ENCODE measurements around the gene SAP30BP.

The SAP30BP gene

GRCh38 chr17:75720656-75721462 is 53.7 kb downstream of the SAP30BP start, which contains the start of gene ITGB4 (continued):
- TF ChIP-seq PRDM6 (tag by site-specific recombination; IDR thresholded peaks at IDR 0.05) (no peak), ZNF530 (tag by site-specific recombination; IDR thresholded peaks at IDR 0.05; ENCODE audit: low read depth) (no peak), ZNF561 (tag by site-specific recombination; IDR thresholded peaks at IDR 0.05; ENCODE audit: borderline replicate concordance) (peak; percentile 44; the same call in 1 of the 2 replicates), BCL11B (tag by site-specific recombination; IDR thresholded peaks at IDR 0.05; ENCODE audit: low read depth) (no peak), TRIM28 (IDR thresholded peaks at IDR 0.05; ENCODE audit: borderline replicate concordance, low read length) (no peak), FEZF1 (tag by site-specific recombination; IDR thresholded peaks at IDR 0.05) (no peak), ZNF202 (tag by site-specific recombination; IDR thresholded peaks at IDR 0.05; ENCODE audit: borderline replicate concordance) (no peak), ZBTB21 (tag by site-specific recombination; IDR thresholded peaks at IDR 0.05) (no peak), ZNF362 (tag by site-specific recombination; IDR thresholded peaks at IDR 0.05) (no peak), ZNF311 (tag by site-specific recombination; IDR thresholded peaks at IDR 0.05; ENCODE audit: borderline replicate concordance) (no peak), ZNF19 (tag by site-specific recombination; IDR thresholded peaks at IDR 0.05; ENCODE audit: low read depth) (no peak), GLIS2 (tag by site-specific recombination; IDR thresholded peaks at IDR 0.05) (0 out of 2 replicates have a peak, but pooled peaks have one; percentile 9), KLF8 (tag by site-specific recombination; IDR thresholded peaks at IDR 0.05) (no peak), ZSCAN16 (tag by site-specific recombination; IDR thresholded peaks at IDR 0.05) (no peak), HOXC10 (CRISPR knock-in tag; IDR thresholded peaks at IDR 0.05) (no peak), ZFP37 (tag by site-specific recombination; IDR thresholded peaks at IDR 0.05) (no peak), ZNF626 (tag by site-specific recombination; IDR thresholded peaks at IDR 0.05) (no peak), SP2 (tag by site-specific recombination; IDR thresholded peaks at IDR 0.05) (peak; percentile 34; the same call in 1 of the 2 replicates), HOXD13 (CRISPR knock-in tag; IDR thresholded peaks at IDR 0.05; ENCODE audit: borderline replicate concordance) (no peak), ZNF548 (tag by site-specific recombination; IDR thresholded peaks at IDR 0.05) (no peak), ZNF214 (tag by site-specific recombination; IDR thresholded peaks at IDR 0.05; ENCODE audit: borderline replicate concordance) (no peak), ZFP3 (tag by site-specific recombination; IDR thresholded peaks at IDR 0.05; ENCODE audit: low read depth) (no peak), SETDB1 (IDR thresholded peaks at IDR 0.05; ENCODE audit: insufficient read length, low read length) (no peak), ZNF501 (tag by site-specific recombination; IDR thresholded peaks at IDR 0.05) (no peak), ZFHX2 (tag by site-specific recombination; conservative IDR thresholded peaks at IDR 0.05) (no peak), ZNF37A (tag by site-specific recombination; IDR thresholded peaks at IDR 0.05) (no peak), ZBTB6 (tag by site-specific recombination; IDR thresholded peaks at IDR 0.05) (no peak), ZNF704 (tag by site-specific recombination; IDR thresholded peaks at IDR 0.05) (no peak), ZNF645 (tag by site-specific recombination; IDR thresholded peaks at IDR 0.05) (no peak), ZNF639 (tag by site-specific recombination; IDR thresholded peaks at IDR 0.05) (no peak), SCRT2 (tag by site-specific recombination; IDR thresholded peaks at IDR 0.05) (no peak), ZNF157 (tag by site-specific recombination; IDR thresholded peaks at IDR 0.05) (no peak), MZF1 (tag by site-specific recombination; IDR thresholded peaks at IDR 0.05; ENCODE audit: borderline replicate concordance) (no peak)

Measured in HEK293 (cell line).